ENCODE data around the gene INPP4B.

DNA sequence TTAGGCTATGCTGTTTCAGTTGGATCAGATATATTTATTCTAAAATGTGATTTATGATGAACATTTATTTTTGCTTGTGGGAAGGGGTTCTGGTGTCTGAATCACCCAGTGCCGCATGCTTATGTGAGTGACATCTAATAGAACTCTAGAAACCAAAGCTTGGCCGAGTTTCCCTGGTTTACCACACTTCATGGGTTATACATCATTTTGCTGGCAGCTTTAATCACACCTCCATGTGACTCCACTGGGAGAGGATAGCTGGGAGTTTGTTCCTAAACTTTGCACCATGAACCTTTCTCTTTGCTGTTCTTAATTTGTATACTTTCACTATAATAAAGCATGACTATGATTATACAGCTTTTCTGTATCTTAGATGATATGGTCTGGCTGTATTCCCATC, 382.9 kb downstream of the INPP4B start:
- TF ChIP-seq, protein P1, sequence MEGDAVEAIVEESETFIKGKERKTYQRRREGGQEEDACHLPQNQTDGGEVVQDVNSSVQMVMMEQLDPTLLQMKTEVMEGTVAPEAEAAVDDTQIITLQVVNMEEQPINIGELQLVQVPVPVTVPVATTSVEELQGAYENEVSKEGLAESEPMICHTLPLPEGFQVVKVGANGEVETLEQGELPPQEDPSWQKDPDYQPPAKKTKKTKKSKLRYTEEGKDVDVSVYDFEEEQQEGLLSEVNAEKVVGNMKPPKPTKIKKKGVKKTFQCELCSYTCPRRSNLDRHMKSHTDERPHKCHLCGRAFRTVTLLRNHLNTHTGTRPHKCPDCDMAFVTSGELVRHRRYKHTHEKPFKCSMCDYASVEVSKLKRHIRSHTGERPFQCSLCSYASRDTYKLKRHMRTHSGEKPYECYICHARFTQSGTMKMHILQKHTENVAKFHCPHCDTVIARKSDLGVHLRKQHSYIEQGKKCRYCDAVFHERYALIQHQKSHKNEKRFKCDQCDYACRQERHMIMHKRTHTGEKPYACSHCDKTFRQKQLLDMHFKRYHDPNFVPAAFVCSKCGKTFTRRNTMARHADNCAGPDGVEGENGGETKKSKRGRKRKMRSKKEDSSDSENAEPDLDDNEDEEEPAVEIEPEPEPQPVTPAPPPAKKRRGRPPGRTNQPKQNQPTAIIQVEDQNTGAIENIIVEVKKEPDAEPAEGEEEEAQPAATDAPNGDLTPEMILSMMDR (IDR thresholded peaks at IDR 0.05), result no peak
- no peak for TF ChIP-seq POLR2A (IDR thresholded peaks at IDR 0.05)

All from Peyer's patch (tissue), 4 donors.